SK-N-SH (cell line): ENCODE measurements around the gene ZBTB5. TPM values are rescaled to one million over a fixed set of nuclear protein-coding genes. Genes with fewer than 3 reads are reported as not detected.
A peak's percentile ranks its signal among the peaks of the same experiment; 100 is the strongest.

ENCODE experiments used
- CTCF ChIA-PET: fragments of 300-600, 350-600 bp; formaldehyde crosslinking; extraction: SDS; loops from one replicate; lab custom pipeline; 2021; lab: Yijun Ruan, JAX
- POLR2A ChIA-PET: fragments of 350-600 bp; sonication (Branson Sonifier 250); formaldehyde crosslinking; extraction: SDS; loops from one replicate; lab custom pipeline; 2020; ENCODE audit warnings: antibody characterized with exemption, inconsistent platforms; lab: Yijun Ruan, JAX
- DNase-seq: peaks from one replicate; pipeline ENCODE4 v3.0.0; 2012
- H2AFZ ChIP-seq: fragments of 200-600 bp; sonication (generic); 2 replicates; pipeline ENCODE4 v1.8.1; 2016; ENCODE audit warnings: antibody characterized with exemption, mild to moderate bottlenecking, low read depth
- H3F3A ChIP-seq: fragments of 200-600 bp; sonication (generic); replicated peaks from 2 replicates; pipeline ENCODE3; 2016; ENCODE audit warnings: antibody characterized with exemption, mild to moderate bottlenecking; ENCODE audit not compliant: insufficient read depth
- H3K27ac ChIP-seq, 2 experiments: fragments of 200-500 bp in 1 of 2; fragments of 200-600 bp in 1 of 2; sonication (Bioruptor generic) in 1 of 2; sonication (generic), shearing (Covaris generic) in 1 of 2; 2 replicates each; pipeline versions ENCODE4 v1.5.1 to v1.6.1; 2014 to 2016; ENCODE audit warnings: low read depth in 2 of 2, inconsistent platforms in 1 of 2, low read length in 1 of 2, mild to moderate bottlenecking in 1 of 2, mixed read lengths in 1 of 2
- H3K27me3 ChIP-seq: fragments of 200-600 bp; sonication (generic), shearing (Covaris generic); 2 replicates; pipeline ENCODE4 v1.6.1; 2016; ENCODE audit warnings: mixed run types; ENCODE audit not compliant: insufficient read depth
- H3K36me3 ChIP-seq, 2 experiments: fragments of 200-500 bp in 1 of 2; fragments of 200-600 bp in 1 of 2; sonication (Bioruptor generic) in 1 of 2; sonication (generic) in 1 of 2; replicated peaks in 1 of 2; 2 replicates each; pipeline versions ENCODE3 to v1.5.1; 2014 to 2016; ENCODE audit warnings: low read length in 1 of 2, mild to moderate bottlenecking in 1 of 2; ENCODE audit not compliant: insufficient read depth in 2 of 2, control insufficient read depth in 1 of 2
- H3K4me1 ChIP-seq, 2 experiments: fragments of 200-500 bp in 1 of 2; fragments of 200-600 bp in 1 of 2; sonication (Bioruptor generic) in 1 of 2; sonication (generic), shearing (Covaris generic) in 1 of 2; 2 replicates each; pipeline versions ENCODE4 v1.5.1 to v1.6.1; 2014 to 2016; ENCODE audit warnings: low read depth in 1 of 2, low read length in 1 of 2, mixed run types in 1 of 2; ENCODE audit not compliant: insufficient read depth in 2 of 2, control insufficient read depth in 1 of 2
- H3K4me2 ChIP-seq: fragments of 200-600 bp; sonication (generic), shearing (Covaris generic); 2 replicates; pipeline ENCODE4 v1.6.1; 2017; ENCODE audit warnings: mixed run types
- H3K4me3 ChIP-seq, 2 experiments: fragments of 200-500 bp in 1 of 2; fragments of 200-600 bp in 1 of 2; sonication (Bioruptor generic) in 1 of 2; sonication (generic), shearing (Covaris generic) in 1 of 2; 2 replicates each; pipeline versions ENCODE4 v1.5.1 to v1.8.1; 2014 to 2016; ENCODE audit warnings: low read depth in 2 of 2, inconsistent platforms in 1 of 2, low read length in 1 of 2, mild to moderate bottlenecking in 1 of 2, mixed read lengths in 1 of 2, moderate library complexity in 1 of 2
- H3K79me2 ChIP-seq: fragments of 200-600 bp; sonication (generic); 2 replicates; pipeline ENCODE4 v1.8.1; 2017; ENCODE audit warnings: mild to moderate bottlenecking; ENCODE audit not compliant: insufficient read depth
- H3K9ac ChIP-seq: fragments of 200-600 bp; sonication (generic); 2 replicates; pipeline ENCODE4 v1.6.1; 2017; ENCODE audit warnings: mixed run types
- H3K9me2 ChIP-seq: fragments of 200-600 bp; sonication (generic); 2 replicates; pipeline ENCODE4 v1.6.1; 2017; ENCODE audit warnings: mixed run types
- H3K9me3 ChIP-seq: fragments of 200-600 bp; sonication (generic); 2 replicates; pipeline ENCODE4 v1.6.1; 2017; ENCODE audit warnings: mixed run types, mild to moderate bottlenecking, moderate library complexity
- H4K20me1 ChIP-seq: fragments of 200-600 bp; sonication (generic); 2 replicates; pipeline ENCODE4 v1.6.1; 2017; ENCODE audit warnings: mild to moderate bottlenecking, mixed run types; ENCODE audit not compliant: insufficient read depth
- CHD2 ChIP-seq: fragments of 150-350 bp; IDR thresholded peaks from 2 replicates; pipeline ENCODE4 v1.6.1; 2018; ENCODE audit warnings: low read length; ENCODE audit not compliant: partially characterized antibody
- EP300 ChIP-seq, 2 experiments: IDR thresholded peaks; 2 replicates each; pipeline versions ENCODE4 v1.4.0 to v1.6.1; 2012; ENCODE audit warnings: borderline replicate concordance in 1 of 2, low read depth in 1 of 2, low read length in 1 of 2
- FOSL2 ChIP-seq: IDR thresholded peaks from 2 replicates; pipeline ENCODE4 v1.4.0; 2012; ENCODE audit warnings: low read depth, mild to moderate bottlenecking, moderate library complexity, borderline replicate concordance
- FOXM1 ChIP-seq: IDR thresholded peaks from 2 replicates; pipeline ENCODE4 v1.4.0; 2012; ENCODE audit warnings: low read depth, mild to moderate bottlenecking
- GATA2 ChIP-seq: sonication (generic); formaldehyde crosslinking; IDR thresholded peaks from 2 replicates; pipeline ENCODE4 v1.5.0; 2020; ENCODE audit warnings: mild to moderate bottlenecking, missing genetic modification reagents
- IRF3 ChIP-seq: fragments of 150-350 bp; IDR thresholded peaks from 2 replicates; pipeline ENCODE4 v1.6.1; 2016; ENCODE audit warnings: mild to moderate bottlenecking, low read depth, low read length
- MAX ChIP-seq: IDR thresholded peaks from 2 replicates; pipeline ENCODE4 v1.4.0; 2012; ENCODE audit warnings: low read depth
- MEF2A ChIP-seq: IDR thresholded peaks from 2 replicates; pipeline ENCODE4 v1.4.0; 2012; ENCODE audit warnings: low read depth, borderline replicate concordance
- MXI1 ChIP-seq: IDR thresholded peaks from 2 replicates; pipeline ENCODE4 v1.6.1; 2012; ENCODE audit warnings: mild to moderate bottlenecking, low read depth, low read length, improper control_type of control experiment
- NFIC ChIP-seq: IDR thresholded peaks from 2 replicates; pipeline ENCODE4 v1.4.0; 2012; ENCODE audit warnings: borderline replicate concordance
- PBX3 ChIP-seq: IDR thresholded peaks from 2 replicates; pipeline ENCODE4; 2012
- POLR2AphosphoS5 ChIP-seq: IDR thresholded peaks from 2 replicates; pipeline ENCODE4 v1.6.1; 2012; ENCODE audit warnings: low read depth, low read length
- RAD21 ChIP-seq: IDR thresholded peaks from 2 replicates; pipeline ENCODE4 v1.6.1; 2012; ENCODE audit warnings: mild to moderate bottlenecking, low read length
- RXRA ChIP-seq: IDR thresholded peaks from 2 replicates; pipeline ENCODE4 v1.4.0; 2012; ENCODE audit warnings: low read depth, mild to moderate bottlenecking, borderline replicate concordance
- SMC3 ChIP-seq: IDR thresholded peaks from 2 replicates; pipeline ENCODE4 v1.6.1; 2012; ENCODE audit warnings: low read depth, low read length, improper control_type of control experiment
- TAF1 ChIP-seq: IDR thresholded peaks from 2 replicates; pipeline ENCODE4 v1.6.1; 2012; ENCODE audit warnings: low read depth, mild to moderate bottlenecking, low read length, moderate library complexity, borderline replicate concordance
- TCF12 ChIP-seq: IDR thresholded peaks from 2 replicates; pipeline ENCODE4 v1.4.0; 2012
- TEAD4 ChIP-seq: IDR thresholded peaks from 2 replicates; pipeline ENCODE4 v1.4.0; 2012; ENCODE audit warnings: mild to moderate bottlenecking, borderline replicate concordance; ENCODE audit not compliant: insufficient read depth
- USF1 ChIP-seq: IDR thresholded peaks from 2 replicates; pipeline ENCODE4 v1.4.0; 2012; ENCODE audit warnings: low read depth, borderline replicate concordance
- USF2 ChIP-seq: fragments of 150-350 bp; IDR thresholded peaks from 2 replicates; pipeline ENCODE4 v1.6.1; 2017; ENCODE audit warnings: antibody characterized with exemption, low read length, low read depth, borderline replicate concordance
- YY1 ChIP-seq: IDR thresholded peaks from 2 replicates; pipeline ENCODE4 v1.4.0; 2012; ENCODE audit warnings: low read depth, mild to moderate bottlenecking
- WGBS: methylation state at CpG from one replicate; pipeline ENCODE4 v1.1.6; 2017; ENCODE audit warnings: low lambda C conversion rate; 5-methylcytosine and 5-hydroxymethylcytosine counted together
- polyA plus RNA-seq, 3 experiments: library from polyadenylated mRNA; depleted of rRNA; stranded (reverse); fragments of >200 nt; gene quantifications; 2 replicates each; pipeline ENCODE4 v1.2.3, GENCODE V29; 2012
- TF ChIP-seq, protein P1 (sequence below): IDR thresholded peaks from 2 replicates; pipeline ENCODE4 v1.4.0; 2012; ENCODE audit warnings: low read depth, borderline replicate concordance

ZBTB5 gene, protein sequence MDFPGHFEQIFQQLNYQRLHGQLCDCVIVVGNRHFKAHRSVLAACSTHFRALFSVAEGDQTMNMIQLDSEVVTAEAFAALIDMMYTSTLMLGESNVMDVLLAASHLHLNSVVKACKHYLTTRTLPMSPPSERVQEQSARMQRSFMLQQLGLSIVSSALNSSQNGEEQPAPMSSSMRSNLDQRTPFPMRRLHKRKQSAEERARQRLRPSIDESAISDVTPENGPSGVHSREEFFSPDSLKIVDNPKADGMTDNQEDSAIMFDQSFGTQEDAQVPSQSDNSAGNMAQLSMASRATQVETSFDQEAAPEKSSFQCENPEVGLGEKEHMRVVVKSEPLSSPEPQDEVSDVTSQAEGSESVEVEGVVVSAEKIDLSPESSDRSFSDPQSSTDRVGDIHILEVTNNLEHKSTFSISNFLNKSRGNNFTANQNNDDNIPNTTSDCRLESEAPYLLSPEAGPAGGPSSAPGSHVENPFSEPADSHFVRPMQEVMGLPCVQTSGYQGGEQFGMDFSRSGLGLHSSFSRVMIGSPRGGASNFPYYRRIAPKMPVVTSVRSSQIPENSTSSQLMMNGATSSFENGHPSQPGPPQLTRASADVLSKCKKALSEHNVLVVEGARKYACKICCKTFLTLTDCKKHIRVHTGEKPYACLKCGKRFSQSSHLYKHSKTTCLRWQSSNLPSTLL
- polyA plus RNA-seq (2012; rRNA removed) = 6.3 and 9.6 TPM in 2 replicates
- polyA plus RNA-seq (2012; cell fraction: cytosol; rRNA removed) = 4.8 and 5.8 TPM in 2 replicates
- polyA plus RNA-seq (2012; cell fraction: nucleus; rRNA removed) = 13.3 and 18.3 TPM in 2 replicates

DNA sequence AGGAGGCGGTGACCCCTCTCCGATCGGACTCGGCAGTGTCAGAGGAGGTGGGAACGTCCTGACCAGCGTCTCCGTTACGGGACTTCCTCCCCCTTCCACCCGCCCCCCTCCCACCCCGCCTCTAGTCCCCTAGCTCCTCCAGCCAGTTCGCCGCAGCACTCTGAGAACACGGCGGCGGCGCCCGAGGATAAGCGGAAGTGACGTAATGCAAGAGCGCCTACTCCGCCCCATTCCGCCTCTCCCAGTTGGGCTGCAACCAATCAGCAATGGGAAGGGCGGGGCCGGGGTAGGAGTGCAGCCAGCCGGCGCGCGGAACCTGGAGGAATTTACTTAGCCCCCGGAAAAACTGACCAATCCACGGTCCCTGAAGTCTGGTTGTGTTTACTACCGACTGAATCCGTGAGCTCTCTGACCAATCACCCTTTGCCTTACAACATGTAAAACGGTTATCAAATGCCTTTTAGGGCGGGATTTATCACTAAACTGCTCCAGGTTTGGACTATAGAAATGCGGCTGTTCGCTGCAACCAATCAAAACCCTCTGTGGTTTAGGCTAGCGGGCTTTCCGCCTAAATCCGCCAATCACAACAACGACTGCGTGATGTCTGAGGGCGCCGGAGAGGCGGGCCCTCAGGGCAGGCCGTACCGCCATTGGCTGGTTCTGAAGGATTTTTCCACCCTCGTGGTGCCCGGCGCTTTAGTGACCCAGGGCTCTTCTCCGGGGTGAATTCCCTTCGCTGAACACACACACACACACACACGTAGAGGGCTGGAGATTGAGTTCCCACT, at the start of gene ZBTB5:
ZBTB5 (minus strand) TSS at position 202 of the 788 bp plus-strand sequence. CDS start 22,899 bp downstream, outside the sequence.
- DNase-seq = peak; percentile 95
- no peaks in the 10 kb centered on the region for H3K9me3 ChIP-seq
- no peaks in the 10 kb centered on the region for H3K9me2 ChIP-seq
- ChIA-PET POLR2A (interaction anchor here (0.8 to 1.1 kb wide), 5 partner anchors 30 to 320 kb away, joined by 3 read pairs; partner anchors contain the start of genes EXOSC3 and FBXO10), CTCF (interaction anchor here (0.8 to 1.3 kb wide), 3 partner anchors 15 to 84 kb away, joined by 3 to 8 read pairs (median 4); no protein-coding TSS in a partner anchor)
- H3K4me2 ChIP-seq = peak within 1 kb of the TSS; percentile 89
- H2AFZ ChIP-seq = peak within 1 kb of the TSS; percentile 91
- 1% methylated on average over 30 of the region's 52 CpGs for WGBS
- H3K27ac ChIP-seq = peak within 1 kb of the TSS; percentile 97 to 98
- peaks cover 24% of the 10 kb centered on the region for H3F3A ChIP-seq
- peak within 1 kb of the TSS; percentile 96 for H3K9ac ChIP-seq
- peak within 1 kb of the TSS; percentile 78 to 84 for H3K4me3 ChIP-seq
- peaks cover 0 to 3% of the 10 kb centered on the region in 2 experiments for H3K36me3 ChIP-seq
- peaks cover 36% of the 10 kb centered on the region for H4K20me1 ChIP-seq
- no peaks in the 10 kb centered on the region for H3K27me3 ChIP-seq
- H3K79me2 ChIP-seq = peaks cover 43% of the 10 kb centered on the region
- peaks cover 6 to 22% of the 10 kb centered on the region in 2 experiments; a peak in 3 of 4 replicates for H3K4me1 ChIP-seq
- peak; percentile 75 for TF ChIP-seq MAX
- no peak for TF ChIP-seq RXRA
- TF ChIP-seq EP300 (IDR thresholded peaks at IDR 0.05; ENCODE audit: borderline replicate concordance in 1 of 2, low read depth in 1 of 2, low read length in 1 of 2) = 0 out of 4 replicates have a peak, but pooled peaks of 1 of the 2 experiments have one; percentile 8
- no peak for TF ChIP-seq TCF12
- peak; percentile 83 for TF ChIP-seq TAF1
- TF ChIP-seq, protein P1, sequence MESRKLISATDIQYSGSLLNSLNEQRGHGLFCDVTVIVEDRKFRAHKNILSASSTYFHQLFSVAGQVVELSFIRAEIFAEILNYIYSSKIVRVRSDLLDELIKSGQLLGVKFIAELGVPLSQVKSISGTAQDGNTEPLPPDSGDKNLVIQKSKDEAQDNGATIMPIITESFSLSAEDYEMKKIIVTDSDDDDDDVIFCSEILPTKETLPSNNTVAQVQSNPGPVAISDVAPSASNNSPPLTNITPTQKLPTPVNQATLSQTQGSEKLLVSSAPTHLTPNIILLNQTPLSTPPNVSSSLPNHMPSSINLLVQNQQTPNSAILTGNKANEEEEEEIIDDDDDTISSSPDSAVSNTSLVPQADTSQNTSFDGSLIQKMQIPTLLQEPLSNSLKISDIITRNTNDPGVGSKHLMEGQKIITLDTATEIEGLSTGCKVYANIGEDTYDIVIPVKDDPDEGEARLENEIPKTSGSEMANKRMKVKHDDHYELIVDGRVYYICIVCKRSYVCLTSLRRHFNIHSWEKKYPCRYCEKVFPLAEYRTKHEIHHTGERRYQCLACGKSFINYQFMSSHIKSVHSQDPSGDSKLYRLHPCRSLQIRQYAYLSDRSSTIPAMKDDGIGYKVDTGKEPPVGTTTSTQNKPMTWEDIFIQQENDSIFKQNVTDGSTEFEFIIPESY = no peak
- TF ChIP-seq PBX3 = no peak; the same call in 1 of the 2 replicates
- no peak for TF ChIP-seq GATA2
- TF ChIP-seq YY1 = 0 out of 2 replicates have a peak, but pooled peaks have one; percentile 16
- TF ChIP-seq NFIC = no peak
- TF ChIP-seq SMC3 = no peak
- TF ChIP-seq CHD2 = peak; percentile 89
- no peak for TF ChIP-seq MEF2A
- no peak for TF ChIP-seq USF2
- TF ChIP-seq POLR2AphosphoS5 = peak; percentile 96
- peak; percentile 89 for TF ChIP-seq MXI1
- no peak for TF ChIP-seq TEAD4
- TF ChIP-seq USF1 = no peak; the same call in 1 of the 2 replicates
- TF ChIP-seq RAD21 = no peak
- no peak for TF ChIP-seq FOXM1
- no peak for TF ChIP-seq FOSL2
- TF ChIP-seq IRF3 = peak; percentile 83
